HepG2 (cell line): ENCODE measurements around the gene GPR55.

ENCODE experiments used
- TBL1XR1 ChIP-seq: fragments of 150-350 bp; IDR thresholded peaks from 2 replicates; pipeline ENCODE4 v1.6.1; 2014; ENCODE audit warnings: borderline replicate concordance, low read length; ENCODE audit not compliant: partially characterized antibody
- ZFP62 ChIP-seq: sonication (generic); formaldehyde crosslinking; IDR thresholded peaks from 2 replicates; pipeline ENCODE4 v1.4.0; 2020; ENCODE audit warnings: missing genetic modification reagents

GRCh38 chr2:230947235-230947576, 22.2 kb upstream of the GPR55 start:
- TF ChIP-seq ZFP62 (CRISPR knock-in tag), result no peak
- no peak for TF ChIP-seq TBL1XR1
